Measurements from ENCODE around the gene OBSCN. TPM values are rescaled to one million over a fixed set of nuclear protein-coding genes. Genes with fewer than 3 reads are reported as not detected.

The OBSCN gene
- total RNA-seq, 1 experiment from 2014 or later: 33.3 TPM

DNA sequence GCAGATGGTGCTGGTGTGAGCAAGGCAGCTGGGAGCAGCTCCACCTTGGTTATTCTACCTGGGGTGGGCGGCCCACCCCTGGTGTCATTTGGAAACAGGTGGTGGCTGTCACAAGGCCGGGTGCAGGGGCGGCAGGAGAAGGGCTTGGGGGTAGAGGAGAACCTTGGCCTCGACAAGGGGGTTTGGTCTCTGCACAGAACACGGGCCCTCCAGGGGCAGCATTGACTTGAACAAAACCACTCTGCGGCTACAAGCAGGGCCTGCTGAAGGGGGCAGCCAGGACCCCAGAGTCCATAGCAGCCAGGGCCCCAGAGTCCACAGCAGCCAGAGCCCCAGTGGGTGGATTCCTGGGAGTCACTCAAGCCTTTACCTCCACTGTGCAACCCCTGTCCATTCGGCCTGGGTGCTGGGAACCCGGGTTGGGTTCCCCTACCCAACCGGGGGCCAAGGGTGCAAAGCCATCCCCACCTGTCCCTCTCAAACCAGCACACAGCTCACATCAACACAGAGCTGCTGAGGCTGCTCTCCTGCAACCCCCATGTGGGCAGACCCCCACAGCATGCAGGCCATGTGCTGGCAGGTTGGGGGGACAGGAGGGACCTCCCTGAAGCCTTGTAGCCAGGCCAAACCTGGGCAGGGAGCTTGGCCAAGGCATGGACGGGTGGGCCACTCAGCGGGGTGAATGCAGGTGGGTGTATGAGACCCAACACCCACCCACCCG lies 191.1 kb downstream of the OBSCN start:
- Histone ChIP-seq H4K8ac (replicated peaks; ENCODE audit: insufficient read length, low read depth, low read length) (no peak overlapping the region), H2BK15ac (ENCODE audit: low read depth, low read length) (no peak overlapping the region), H3K27ac (ENCODE audit: insufficient read length, low read depth, low read length) (no peak overlapping the region), H3K4ac (ENCODE audit: low read depth, low read length) (no peak overlapping the region), H3K9me3 (ENCODE audit: control insufficient read depth, low read depth, low read length) (no peaks in the 10 kb centered on the region), H2BK5ac (ENCODE audit: insufficient read length, low read length) (no peak overlapping the region), H3T11ph (ENCODE audit: low read length) (no peak overlapping the region), H2AFZ (ENCODE audit: low read length) (no peak overlapping the region), H3K18ac (ENCODE audit: insufficient read length, low read depth, low read length) (no peak overlapping the region), H3K9ac (ENCODE audit: extremely low read depth, insufficient read length, low read length) (no peak overlapping the region), H2BK120ac (ENCODE audit: low read depth, low read length, poor library complexity, severe bottlenecking) (no peak overlapping the region), H3K4me1 (ENCODE audit: insufficient read depth, low read length) (no peaks in the 10 kb centered on the region), H3K4me2 (ENCODE audit: insufficient read depth, insufficient read length, low read length) (no peak overlapping the region), H3K14ac (ENCODE audit: insufficient read depth, low read length) (no peak overlapping the region), H3K27me3 (ENCODE audit: insufficient read depth, low read length) (no peaks in the 10 kb centered on the region), H3K23ac (ENCODE audit: insufficient read length, low read depth, low read length) (no peak overlapping the region), H4K20me1 (ENCODE audit: control insufficient read depth, insufficient read depth, insufficient read length) (no peaks in the 10 kb centered on the region), H2AK5ac (ENCODE audit: insufficient read length, low read length) (no peak overlapping the region), H3K79me2 (ENCODE audit: insufficient read depth, low read length) (peaks cover 7% of the 10 kb centered on the region; the same call in 1 of the 2 replicates), H3K79me1 (ENCODE audit: insufficient read depth, low read depth, low read length, poor library complexity, severe bottlenecking) (peaks cover 6% of the 10 kb centered on the region), H3K23me2 (ENCODE audit: insufficient read length, low read depth, low read length, poor library complexity, severe bottlenecking) (no peaks in the 10 kb centered on the region), H3K56ac (ENCODE audit: insufficient read length, low read depth, low read length) (no peak overlapping the region), H2BK20ac (ENCODE audit: low read depth, low read length, poor library complexity, severe bottlenecking) (no peak overlapping the region), H2BK12ac (ENCODE audit: insufficient read length, low read depth, low read length) (no peak overlapping the region), H4K5ac (ENCODE audit: insufficient read length, low read depth, low read length) (no peak overlapping the region), H4K91ac (ENCODE audit: insufficient read length, low read depth, low read length) (no peak overlapping the region)
- H3K36me3 Mint-ChIP-seq (ENCODE audit: insufficient read depth in 1 of 3, low read depth in 3 of 3): peaks cover 43 to 76% (median 73%) of the 10 kb centered on the region in 3 experiments
- no peak overlapping the region for H3K4me3 Mint-ChIP-seq
- 0 out of 4 replicates have a peak, but pooled peaks cover 0 to under 1% of the 10 kb centered on the region in 2 experiments for H3K4me1 Mint-ChIP-seq
- H3K27me3 Mint-ChIP-seq (ENCODE audit: low read depth): no peaks in the 10 kb centered on the region; the same call in 1 of the 2 replicates
- no peaks in the 10 kb centered on the region for H3K9me3 Mint-ChIP-seq
- TF ChIP-seq, protein P1, sequence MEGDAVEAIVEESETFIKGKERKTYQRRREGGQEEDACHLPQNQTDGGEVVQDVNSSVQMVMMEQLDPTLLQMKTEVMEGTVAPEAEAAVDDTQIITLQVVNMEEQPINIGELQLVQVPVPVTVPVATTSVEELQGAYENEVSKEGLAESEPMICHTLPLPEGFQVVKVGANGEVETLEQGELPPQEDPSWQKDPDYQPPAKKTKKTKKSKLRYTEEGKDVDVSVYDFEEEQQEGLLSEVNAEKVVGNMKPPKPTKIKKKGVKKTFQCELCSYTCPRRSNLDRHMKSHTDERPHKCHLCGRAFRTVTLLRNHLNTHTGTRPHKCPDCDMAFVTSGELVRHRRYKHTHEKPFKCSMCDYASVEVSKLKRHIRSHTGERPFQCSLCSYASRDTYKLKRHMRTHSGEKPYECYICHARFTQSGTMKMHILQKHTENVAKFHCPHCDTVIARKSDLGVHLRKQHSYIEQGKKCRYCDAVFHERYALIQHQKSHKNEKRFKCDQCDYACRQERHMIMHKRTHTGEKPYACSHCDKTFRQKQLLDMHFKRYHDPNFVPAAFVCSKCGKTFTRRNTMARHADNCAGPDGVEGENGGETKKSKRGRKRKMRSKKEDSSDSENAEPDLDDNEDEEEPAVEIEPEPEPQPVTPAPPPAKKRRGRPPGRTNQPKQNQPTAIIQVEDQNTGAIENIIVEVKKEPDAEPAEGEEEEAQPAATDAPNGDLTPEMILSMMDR (conservative IDR thresholded peaks at IDR 0.05): no peak
- no peak overlapping the region for H3K27ac Mint-ChIP-seq
- no CpG with 5 or more reads among the region's 12 CpGs for WGBS (ENCODE audit: extremely low coverage, insufficient read length, low lambda C conversion rate)
- DNase-seq: peak; percentile 20

All from H9 (cell line).